DOHH2 (cell line): ENCODE results near the gene SLC6A11.

ENCODE experiments used
- EZH2phosphoT487 ChIP-seq: fragments of 200-600 bp; sonication (generic); IDR thresholded peaks from 2 replicates; pipeline ENCODE4 v1.6.1; 2017; ENCODE audit warnings: borderline replicate concordance, mild to moderate bottlenecking, antibody characterized with exemption, low read length, moderate library complexity, mixed read lengths
- TF ChIP-seq, protein P1 (sequence below): fragments of 200-600 bp; sonication (generic); IDR thresholded peaks from one replicate; pipeline ENCODE4 v1.5.1; 2014; ENCODE audit warnings: antibody characterized with exemption, mild to moderate bottlenecking, low read depth, low read length; ENCODE audit not compliant: poor library complexity, severe bottlenecking

- TF ChIP-seq, protein P1, sequence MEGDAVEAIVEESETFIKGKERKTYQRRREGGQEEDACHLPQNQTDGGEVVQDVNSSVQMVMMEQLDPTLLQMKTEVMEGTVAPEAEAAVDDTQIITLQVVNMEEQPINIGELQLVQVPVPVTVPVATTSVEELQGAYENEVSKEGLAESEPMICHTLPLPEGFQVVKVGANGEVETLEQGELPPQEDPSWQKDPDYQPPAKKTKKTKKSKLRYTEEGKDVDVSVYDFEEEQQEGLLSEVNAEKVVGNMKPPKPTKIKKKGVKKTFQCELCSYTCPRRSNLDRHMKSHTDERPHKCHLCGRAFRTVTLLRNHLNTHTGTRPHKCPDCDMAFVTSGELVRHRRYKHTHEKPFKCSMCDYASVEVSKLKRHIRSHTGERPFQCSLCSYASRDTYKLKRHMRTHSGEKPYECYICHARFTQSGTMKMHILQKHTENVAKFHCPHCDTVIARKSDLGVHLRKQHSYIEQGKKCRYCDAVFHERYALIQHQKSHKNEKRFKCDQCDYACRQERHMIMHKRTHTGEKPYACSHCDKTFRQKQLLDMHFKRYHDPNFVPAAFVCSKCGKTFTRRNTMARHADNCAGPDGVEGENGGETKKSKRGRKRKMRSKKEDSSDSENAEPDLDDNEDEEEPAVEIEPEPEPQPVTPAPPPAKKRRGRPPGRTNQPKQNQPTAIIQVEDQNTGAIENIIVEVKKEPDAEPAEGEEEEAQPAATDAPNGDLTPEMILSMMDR = no peak
- TF ChIP-seq EZH2phosphoT487 = no peak
Measured at GRCh38 chr3:10956531-10956930, 140.5 kb downstream of the SLC6A11 start.
